Effector CD4-positive, alpha-beta T cell (primary cell): ENCODE measurements around the gene AGXT.

ENCODE experiments used
- DNase-seq: peaks from one replicate; pipeline ENCODE4 v3.0.0-alpha.2; 2020

Gene AGXT

DNA sequence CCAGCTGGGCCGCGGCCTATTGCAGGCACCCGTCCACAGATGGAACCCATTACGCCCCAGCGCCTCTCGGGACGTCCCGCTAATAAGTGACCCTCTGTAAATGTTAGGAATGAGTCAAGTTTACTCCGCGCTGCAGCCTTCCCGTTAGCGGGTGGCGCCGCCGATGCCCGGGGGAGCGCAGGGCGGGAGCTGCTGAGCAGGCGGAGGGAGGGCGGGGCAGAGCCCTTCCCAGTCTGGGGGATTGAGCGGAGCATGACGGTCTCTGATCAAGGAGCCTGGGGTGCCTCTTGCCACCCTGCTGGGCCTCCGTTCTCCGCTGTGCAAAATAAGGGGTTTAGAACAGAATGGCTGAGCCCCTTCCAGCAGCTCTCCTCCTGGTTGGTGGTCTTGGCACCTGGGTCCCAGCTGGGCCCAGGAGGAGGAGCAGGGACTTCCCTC lies 48.0 kb downstream of the AGXT start:
- no peak for DNase-seq

DNA sequence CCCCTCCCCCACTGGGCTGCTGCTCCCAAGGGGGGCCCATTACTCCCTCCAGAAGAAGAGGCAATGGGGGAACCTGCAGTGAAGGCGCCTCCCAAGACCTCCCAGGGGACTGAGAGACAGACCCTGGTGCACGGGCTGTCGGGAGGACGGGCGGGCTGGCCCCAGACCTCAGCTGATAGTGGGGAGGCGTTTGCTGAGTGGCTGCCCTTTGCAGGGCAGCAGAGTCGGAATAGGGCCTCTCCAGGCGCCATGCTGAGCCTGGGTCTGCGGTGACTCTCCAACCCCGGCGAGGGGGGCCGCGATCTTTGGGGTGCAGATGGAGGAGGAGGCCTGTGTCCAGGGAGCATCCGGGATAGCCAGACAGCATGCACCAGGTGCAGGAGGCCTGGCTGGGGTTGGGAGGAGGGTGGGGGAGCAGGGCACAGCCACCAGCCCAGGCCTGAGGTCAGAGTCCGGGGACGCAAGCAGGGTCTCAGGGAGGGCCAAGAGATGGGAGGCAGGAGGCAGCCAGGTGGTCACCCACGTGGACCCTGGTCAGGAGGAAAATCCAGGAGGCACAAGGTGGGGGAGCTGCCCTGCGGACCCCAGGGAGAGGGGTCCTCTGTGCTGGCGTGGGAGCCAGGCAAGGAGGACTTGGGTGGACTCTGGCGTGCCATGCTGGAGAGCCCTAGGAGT lies 48.5 kb downstream of the AGXT start:
- no peak for DNase-seq

DNA sequence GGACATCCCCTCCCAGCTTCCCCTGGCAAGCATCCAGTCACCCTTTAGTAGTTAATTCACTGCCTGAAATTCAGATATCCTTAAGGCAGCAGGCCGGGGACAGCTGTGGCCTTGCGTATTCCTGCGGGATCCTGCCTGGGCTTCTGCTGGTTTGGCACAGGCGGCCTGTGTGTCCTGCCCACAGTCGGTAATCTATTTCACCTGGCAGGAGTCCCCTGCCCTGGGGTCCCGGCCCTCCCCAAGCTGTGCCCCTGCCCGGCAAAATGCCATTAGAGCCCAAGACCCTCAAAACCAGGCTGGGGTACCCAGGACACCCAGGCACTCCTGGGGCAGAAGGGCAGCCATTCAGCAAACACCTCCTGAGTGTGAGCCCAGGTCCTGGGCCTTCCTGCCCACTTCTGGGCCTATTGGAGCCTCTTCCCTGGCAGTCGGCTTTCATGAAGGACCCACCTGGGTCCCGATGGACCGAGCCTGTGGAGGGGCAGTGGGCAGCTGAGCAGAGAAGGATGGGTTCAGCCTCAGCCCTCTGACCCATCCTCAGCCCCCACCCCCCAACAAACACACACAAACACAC lies 49.1 kb downstream of the AGXT start:
- no peak for DNase-seq

DNA sequence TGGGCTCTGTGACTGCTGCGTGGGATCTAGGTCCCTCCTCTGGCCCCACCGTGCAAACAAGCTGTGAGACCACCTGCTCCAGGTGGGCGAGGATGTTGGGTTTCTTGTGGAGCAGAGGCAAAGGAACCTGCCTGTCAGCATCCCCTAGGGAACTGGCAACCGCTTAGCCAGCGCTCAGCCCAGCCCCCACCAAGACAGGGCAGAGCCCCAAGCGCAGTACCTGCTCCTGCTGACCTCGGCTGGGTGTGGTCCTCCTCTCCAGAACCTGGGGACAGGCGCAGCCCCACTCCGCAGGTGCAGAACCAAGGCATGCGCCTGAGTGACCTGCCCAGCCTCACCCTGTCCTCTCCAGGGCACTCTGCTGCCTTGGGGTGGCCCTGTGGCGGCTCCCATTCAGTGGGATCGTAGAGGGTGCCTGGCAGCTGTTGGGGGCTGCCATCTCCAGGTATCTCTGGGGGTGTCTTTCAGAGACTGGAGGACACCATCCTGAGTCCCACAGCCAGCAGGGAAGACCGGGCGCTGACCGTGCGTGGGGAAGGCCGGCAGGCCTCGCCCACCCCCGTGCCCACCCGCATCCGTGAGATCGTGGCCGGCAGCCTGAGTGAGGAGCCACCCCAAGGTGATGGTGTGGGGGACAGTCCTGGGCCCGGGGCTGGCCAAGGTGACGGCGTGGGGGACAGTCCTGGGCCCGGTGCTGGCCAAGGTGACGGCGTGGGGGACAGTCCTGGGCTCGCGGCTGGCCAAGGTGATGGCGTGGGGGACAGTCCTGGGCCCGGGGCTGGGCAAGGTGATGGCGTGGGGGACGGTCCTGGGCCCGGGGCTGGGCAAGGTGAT lies 49.9 kb downstream of the AGXT start:
- DNase-seq = no peak

DNA sequence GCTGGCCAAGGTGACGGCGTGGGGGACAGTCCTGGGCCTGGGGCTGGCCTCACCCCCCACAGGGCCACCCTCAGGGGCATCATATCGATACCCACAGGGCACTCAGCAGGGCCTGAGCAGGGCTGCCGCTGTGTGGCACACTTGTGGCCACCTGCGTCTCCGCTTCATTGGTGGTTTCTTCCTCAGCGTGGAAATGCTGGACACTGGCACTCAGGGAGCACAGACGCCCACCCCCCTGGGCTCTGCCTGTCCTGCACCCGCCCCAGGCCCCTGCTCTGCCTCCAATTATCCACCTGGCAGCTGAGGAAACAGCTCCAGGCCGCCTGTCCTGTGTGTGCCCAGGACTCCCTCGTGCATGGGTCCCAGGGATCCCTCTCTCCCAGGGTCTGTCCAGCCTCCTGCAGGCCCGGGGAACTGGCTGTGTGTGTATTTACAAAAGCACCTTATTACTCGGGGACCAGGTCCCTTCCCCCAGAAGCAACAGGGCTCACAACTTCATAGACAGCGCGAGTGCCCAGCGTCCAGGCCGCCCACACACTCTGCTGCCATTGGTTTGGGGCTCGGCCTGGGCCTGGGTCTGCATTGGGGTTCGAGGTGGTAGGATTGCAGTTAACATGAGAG lies 50.6 kb downstream of the AGXT start:
- DNase-seq = no peak

DNA sequence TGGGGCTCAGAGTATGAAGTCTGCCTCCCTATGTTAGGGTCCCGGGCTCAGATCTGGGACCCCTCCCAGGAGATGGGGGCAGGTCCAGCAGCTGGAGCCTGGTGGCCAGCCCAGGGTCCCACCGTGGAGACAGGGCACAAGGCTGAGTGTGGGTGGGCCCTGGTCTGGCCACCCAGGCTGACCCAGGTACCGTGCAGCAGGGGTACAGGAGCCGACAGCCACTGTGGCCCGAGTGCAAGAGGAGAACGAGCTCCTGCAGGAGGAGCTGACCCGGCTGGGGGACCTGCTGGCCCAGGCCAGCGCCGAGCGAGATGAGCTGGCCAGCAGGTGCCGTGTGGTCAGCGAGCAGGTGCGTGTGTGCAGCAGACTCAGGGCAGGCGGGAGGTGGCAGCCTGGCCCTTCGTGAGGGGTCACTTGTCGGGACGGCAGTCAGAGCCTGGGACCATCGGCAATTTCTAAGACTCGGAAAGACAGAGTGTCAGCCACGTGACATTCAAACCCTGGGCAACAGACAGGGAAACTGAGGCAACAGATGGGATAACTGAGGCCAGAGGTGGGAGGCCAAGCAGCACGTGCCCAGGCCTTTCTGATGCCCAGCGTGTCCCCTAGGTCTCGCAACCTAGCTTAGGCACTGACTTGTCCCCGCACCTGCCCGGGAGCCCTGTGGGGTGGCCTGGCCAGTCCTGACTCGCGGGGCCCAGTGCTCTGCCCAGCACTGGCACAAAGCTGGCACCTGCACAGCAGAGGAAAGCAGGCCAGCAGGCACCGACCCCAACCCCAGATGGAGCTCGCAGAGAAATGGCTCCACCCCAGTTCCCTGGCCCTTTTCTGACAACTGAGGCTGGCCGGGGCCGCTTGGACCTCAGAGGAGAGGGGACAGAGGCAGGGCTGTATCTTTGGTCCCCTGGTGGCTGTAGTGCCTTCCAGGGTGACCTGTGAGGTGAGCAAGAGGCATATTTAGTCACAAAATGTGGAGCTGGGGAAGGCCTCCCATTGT lies 51.5 kb downstream of the AGXT start:
- DNase-seq = peak; percentile 1

DNA sequence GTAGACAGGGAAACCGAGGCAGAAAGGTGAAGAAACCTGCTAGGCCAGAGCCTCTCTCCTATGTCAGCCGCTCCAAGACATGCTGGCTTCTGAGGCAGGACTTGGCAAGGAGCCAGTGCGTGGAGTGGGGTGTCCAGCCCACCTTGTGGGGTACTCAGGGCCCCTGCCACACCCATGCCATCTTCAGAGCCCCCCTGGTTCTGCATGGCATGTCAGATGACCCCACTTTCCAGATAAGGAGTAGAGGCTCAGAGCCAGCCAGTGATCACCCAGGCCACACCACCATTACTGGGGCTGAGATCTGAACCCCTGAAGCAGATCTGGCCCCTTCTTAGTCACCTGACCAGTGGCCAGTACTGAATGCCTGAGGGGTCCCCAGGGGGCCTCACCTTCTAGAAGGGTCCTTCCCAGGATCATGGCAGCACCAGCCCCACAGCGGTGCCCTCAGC lies 52.2 kb downstream of the AGXT start:
- peak; percentile 1 for DNase-seq

DNA sequence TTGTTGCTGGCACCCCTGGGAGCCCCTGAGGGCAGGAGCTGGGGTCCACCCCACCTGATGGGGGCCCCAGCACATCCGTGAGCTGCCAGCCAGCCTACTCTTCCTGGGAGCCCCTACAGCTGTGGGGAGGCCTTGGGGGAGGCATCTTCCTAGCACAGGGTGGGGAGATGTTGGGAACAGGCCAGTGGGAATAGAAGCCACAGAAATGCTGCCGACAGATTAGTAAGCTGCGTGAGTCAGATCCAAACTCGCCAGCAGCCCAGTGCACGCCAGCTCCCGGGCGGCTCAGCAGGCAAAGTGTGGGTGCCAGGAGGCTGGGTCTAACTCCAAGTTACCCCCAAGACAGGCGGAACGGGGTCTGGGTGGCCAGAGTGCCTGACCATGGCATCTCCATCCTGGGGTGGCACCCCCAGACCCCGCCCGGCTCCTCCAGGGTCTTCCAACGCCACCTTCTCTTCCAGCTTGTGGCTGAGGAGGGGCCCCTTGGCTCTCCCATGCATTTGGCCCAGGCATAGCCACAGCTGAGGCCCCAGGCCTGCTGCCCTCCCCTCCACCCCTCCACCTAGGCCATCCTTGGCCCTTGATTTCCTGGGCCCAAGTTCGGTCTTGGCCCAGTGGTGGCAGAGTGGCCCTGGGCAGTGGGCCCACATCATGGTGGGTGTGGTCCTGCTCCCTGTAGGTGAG lies 52.8 kb downstream of the AGXT start:
- peak; percentile 1 for DNase-seq

DNA sequence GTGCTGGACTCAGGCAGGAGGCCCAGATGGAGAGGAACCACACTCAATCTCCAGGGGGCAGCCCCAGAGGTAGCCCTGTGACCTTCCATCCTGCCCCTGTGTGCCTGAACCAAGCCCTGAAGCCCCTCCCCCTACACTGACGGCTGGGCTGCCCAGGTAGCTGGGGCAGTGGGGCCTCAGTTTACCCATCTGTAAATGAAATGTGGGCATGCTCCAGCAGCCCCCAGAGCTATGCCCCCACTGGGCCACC lies 53.3 kb downstream of the AGXT start:
- no peak for DNase-seq

DNA sequence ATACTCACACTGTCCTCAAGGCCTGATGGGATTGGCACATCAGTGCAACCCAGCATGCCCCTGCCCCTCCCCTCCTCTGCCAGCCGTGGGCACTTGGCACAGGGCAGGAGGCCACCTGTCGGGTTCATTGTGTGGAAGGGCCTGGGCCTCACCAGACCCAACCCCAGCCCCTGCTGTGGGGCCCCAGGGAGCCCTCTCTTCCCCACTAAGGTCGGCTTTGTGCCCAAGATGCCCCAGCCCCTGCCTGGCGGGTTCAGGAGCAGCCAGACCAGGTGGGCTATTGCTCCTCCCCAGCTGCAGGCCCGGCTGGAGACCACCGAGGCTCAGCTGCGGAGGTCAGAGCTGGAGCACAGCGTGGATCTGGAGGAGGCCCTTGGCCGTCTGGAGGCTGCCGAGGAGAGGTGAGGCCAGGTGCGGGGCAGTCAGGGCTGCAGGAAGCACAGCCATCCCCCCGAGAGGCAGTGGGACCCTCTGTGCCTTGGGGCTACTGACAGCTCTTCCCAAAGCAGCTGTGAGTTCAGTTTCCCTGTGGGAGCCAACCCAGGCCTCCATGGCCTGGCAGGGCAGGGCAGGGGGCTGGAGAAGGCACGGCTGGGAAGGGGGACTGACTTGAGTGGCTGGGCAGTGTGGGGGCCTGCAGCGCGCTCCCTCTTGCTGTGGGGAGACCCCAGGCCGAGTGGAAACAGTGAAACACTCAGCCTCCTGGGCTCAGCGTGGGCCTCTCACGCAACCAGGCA lies 53.8 kb downstream of the AGXT start:
- DNase-seq = peak; percentile 1

DNA sequence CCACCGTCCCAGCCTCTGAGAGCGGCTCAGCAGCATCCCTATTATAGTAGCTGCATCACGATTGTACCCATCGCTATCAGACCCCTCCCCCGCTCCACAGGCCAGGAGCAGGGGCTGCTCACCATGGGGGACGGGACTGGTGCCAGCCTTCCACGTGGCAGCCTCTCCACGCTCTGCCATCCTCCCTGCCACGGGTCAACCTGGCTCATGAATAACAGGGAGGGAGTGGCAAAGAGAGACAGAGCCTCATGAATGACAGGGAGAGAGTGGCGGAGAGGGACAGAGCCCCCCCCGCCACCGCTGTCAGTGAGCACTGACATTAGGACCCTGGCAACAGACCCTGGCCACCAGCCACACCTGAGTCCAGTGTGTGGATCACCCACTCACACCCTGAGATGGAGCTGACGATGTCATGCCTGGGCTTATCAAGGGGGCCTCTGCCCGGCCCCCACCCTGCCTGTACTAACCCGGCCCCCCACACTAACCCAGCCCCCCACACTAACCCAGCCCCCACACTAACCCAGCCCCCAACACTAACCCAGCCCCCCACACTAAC lies 54.4 kb downstream of the AGXT start:
- no peak for DNase-seq

DNA sequence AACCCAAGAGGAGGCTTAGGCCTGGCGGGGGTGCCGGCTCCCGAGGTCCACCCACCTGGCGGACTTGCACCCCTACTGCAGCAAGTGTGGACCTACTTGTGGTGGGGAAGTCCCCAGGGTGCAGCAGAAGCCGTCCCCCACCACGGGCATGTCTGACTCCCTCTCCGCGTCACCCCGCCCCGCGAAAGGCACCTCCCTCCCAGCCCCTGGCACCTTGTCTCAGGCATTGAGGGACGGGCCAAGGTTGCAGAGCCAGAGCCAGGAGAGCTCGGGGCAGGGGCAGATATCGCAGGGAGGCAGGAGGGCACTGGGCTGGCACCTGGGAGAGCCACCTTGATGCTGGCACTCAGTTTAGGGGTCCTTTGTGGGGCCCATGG lies 56.6 kb downstream of the AGXT start:
- DNase-seq = peak; percentile 2

DNA sequence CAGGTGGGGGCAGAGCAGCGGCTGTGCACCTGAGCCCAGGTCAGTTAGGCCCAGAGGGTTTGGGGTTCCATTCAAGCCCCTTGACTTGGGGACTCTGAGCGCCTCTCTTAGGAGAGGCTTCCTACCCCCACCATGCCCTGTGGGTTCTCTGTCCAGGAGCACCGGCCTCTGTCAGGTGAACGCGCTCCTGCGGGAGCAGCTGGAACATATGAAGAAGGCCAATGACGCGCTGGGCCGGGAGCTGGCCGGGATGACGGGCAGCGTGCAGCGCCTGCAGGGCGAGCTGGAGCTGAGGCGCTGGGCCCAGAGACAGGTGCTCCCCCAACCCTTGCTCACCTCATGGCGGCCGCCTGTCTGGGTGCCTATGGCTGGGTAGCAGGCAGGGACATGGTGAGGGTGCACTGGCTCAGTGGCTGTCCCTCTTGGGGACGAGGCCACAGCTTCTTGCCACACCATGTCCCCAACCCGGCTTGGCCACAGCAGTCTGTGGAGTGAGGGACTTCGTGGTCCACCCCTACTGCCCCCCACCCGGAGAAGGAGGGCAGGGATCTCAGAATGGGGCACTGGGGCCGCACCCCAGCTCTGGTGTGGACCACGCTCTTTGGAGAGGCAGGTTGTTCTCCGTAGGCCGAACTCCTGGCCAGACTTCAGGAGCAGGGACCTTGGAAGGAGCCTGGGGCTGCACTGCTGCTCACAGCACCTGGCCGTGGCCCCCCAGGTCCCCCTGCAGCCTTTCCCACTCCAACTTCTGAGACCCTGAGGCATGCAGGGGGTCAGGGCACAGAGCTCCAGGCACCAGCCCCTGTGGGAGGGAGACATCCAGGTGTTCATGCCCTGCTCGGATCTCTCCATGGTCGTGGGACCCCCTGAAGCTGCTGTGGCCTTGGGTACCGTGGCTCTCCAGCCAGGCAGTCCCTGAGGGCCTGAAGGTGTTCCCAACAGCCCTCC lies 57.2 kb downstream of the AGXT start:
- DNase-seq = peak; percentile 1

DNA sequence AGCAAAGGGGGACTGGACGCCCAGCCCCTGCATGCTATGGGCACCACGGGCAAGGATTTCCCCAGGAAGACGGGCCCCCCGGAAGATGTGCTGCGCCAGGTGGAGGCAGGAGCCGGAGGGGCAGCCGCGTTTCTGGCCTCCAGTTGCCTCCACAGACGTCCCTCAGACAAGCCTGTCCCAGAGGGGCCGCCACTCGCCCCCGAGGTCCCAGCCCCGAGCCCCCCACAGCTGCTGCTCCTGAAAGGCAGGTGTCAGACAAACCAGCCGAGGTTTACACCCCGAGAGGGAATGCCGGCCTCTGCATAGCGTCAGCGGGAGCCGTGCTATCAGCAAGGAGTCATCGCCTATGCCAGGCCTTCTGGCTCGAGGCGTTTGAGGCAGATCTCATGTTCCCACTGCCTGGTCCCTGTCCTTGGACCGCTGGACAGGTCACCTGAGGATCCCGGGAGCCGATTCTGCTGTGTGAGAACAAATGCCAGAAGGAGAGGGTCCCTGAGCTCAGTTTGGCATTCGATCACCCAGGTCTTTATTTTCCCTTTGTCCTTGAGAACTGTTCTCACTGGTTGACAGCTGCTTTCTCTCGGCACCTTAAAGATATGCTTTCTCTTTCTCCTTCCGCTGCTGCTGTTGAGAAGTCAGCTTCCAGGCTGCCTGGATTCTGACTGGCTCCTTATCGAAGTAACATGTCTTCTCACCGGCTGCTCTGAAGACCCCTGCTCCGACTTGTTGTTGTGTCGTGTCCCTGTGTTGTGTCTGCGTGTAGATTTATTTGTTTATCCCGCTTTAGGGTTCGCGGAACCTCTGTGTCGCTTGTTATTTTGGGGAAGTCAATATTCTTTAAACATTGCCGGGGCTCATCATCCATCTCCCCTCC lies 58.1 kb downstream of the AGXT start:
- peak; percentile 1 for DNase-seq

DNA sequence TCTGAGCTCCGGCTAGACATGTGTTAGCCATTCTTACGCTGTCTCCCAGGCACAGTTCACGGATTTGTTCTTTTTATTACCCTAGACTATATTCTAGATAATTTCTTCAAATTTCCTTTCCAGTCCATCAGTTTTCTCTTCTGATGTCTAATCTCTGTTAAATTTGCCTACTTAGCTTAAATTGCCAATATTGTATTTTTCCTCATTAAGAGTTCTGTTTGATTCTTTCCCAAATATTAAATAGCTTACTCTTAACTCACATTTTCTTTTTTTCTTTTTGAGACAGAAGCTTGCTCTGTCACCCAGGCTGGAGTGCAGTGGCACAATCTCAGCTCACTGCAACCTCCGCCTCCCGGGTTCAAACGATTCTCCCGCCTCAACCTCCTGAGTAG lies 58.8 kb downstream of the AGXT start:
- no peak for DNase-seq

DNA sequence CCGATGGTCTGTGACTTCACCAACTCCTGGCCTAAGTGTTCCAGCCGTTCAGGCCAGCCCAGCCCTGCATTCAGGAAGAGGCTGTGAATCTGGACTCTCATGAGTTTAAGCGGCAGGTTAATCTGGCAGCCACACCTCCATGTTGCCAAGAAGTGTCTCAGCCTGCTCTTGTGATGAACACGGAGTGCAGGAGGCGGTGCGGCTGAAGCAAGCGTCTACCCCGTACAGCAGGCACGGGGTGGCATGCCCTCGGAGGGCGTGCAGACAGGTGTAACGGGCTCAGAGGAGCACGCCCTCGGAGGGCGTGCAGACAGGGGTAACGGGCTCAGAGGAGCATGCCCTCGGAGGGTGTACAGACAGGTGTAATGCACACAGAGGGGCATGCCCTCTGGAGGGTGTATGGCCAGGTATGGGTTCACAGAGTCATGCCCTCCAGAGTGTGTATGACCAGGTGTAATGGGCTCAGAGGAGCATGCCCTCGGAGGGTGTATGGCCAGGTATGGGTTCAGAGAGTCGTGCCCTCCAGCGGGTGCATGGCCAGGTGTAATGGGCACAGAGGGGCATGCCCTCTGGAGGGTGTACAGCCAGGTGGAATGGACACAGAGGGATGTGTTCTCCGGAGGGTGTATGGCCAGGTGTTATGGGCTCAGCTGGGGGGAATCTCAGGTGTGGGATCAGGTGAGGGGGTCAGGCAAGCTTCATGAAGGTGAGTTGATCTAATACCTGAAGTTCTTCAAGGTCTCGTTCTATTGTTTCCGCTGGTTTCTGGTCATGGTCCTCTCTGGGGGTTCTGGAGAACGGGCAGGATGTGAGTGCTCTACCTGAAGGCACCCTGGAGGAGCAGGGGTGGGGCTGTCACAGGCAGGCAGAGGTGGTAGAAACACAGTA lies 60.1 kb downstream of the AGXT start:
- DNase-seq = peak; percentile 0

DNA sequence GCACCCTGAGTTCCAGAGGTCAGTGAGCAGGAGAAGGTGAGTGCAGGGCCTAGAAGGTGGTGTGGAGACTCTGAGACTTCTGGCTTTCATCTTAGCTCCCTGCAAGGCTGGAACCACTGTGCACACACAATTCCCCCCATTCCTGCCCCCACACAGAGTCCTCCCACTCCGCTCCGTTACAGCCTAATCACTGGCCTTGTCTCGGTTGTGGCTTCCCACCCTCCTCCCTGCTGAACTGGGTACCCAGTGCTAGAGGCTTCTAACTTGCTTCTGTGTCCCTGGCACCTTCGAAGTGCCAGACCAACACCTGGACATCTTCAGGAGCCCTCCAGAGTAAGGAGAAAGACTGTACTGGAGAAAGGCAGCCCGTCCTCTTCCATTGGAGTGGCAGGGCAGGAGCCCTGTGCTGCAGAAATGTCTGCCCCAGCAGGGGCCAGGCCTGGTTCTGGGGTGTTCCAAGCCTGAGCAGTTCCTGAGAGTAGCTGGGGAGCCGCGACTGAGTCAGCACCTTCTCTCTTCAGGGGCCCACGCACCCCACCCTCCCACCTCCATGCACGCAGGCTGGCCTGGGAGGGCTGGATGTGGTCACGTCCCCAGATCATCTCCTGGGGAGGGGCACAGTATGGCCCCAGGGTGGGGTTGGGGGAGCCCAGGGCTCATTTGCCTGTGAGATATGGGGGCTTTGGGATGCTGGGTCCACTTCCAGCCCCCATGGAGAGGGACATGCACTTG lies 60.9 kb downstream of the AGXT start:
- peak; percentile 1 for DNase-seq
